ENCODE results near the gene GMDS. TPM values are rescaled to one million over a fixed set of nuclear protein-coding genes. Genes with fewer than 3 reads are reported as not detected.

Gene GMDS
- total and polyA plus RNA-seq, 2 of the 4 experiments (the other 2 are of a cell fraction), result 7.3 to 21.9 TPM

DNA sequence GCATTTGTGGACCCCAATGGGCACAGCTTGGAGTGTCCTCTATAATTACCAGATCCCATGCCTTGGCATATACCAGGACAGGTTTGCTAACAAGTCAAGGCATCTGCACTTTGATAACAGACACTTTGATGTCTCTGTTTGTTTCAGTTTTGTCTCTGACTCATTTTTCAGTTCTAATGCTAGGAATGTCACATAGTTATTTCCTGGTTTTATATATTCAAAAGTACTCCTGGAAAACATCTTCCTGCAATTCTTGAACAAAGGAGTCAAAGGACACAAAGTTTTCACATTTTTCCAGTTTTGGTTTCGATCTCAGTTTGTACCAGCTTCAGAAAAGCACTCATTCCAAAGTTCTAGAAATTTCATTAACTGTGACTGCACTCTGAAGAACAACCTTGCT is 447.6 kb downstream of the GMDS start:
- no CpG with 5 or more reads among the region's 1 CpG for WGBS, 2 experiments (ENCODE audit: extremely low coverage in 2 of 2, insufficient read length in 1 of 2)
- no peak overlapping the region for H3K4ac ChIP-seq (ENCODE audit: low read depth, low read length)
- H4K5ac ChIP-seq (ENCODE audit: low read depth, low read length), result no peak overlapping the region
- 0 out of 2 replicates have a peak overlapping the region, but pooled peaks have one; percentile 61 for H3K14ac ChIP-seq (replicated peaks; ENCODE audit: low read depth, low read length)
- no peak overlapping the region for H3K9ac ChIP-seq (ENCODE audit: low read depth, low read length)
- H2AK5ac ChIP-seq (ENCODE audit: low read depth, low read length), result peak overlapping the region; percentile 27; the same call in 1 of the 2 replicates
- H4K8ac ChIP-seq (ENCODE audit: low read depth in 2 of 2, low read length in 2 of 2), result peak overlapping the region in 1 of 2 experiments; percentile 44; a peak in 2 of 4 replicates
- H2BK5ac ChIP-seq (ENCODE audit: low read depth, low read length, poor library complexity, severe bottlenecking), result no peak overlapping the region
- peaks cover 8% of the 10 kb centered on the region for H3K9me1 ChIP-seq (ENCODE audit: insufficient read depth, low read length)
- in situ Hi-C loops (cut with MboI; ENCODE audit: low sequenced_read_pairs) (no loop called here), dilution Hi-C loops (cut with HindIII; ENCODE audit: low sequenced_read_pairs, unreplicated experiment) (no loop called here), intact Hi-C loops (cut with micrococcal nuclease) (loop anchor here (5.0 kb wide), 1 partner anchor 186 kb away; no protein-coding TSS in a partner anchor)
- ATAC-seq (ENCODE audit: low read depth) (peak; percentile 62), DNase-seq (peak; percentile 44)
- peak overlapping the region; percentile 9; the same call in 1 of the 3 replicates for H2BK15ac ChIP-seq (ENCODE audit: low read depth, low read length)
- H3K79me1 ChIP-seq (ENCODE audit: low read depth in 1 of 2, low read length in 2 of 2), result 0 out of 4 replicates have a peak, but pooled peaks cover 0 to 4% of the 10 kb centered on the region in 2 experiments
- TF ChIP-seq SMC3 (IDR thresholded peaks at IDR 0.05; ENCODE audit: low read depth, low read length), result no peak
- no peak for TF ChIP-seq FOS (IDR thresholded peaks at IDR 0.05; ENCODE audit: low read depth, low read length)
- no peak for TF ChIP-seq NFE2L2 (IDR thresholded peaks at IDR 0.05; ENCODE audit: low read depth, low read length)
- no TSS peak for BruUV-seq (replicated peaks)
- H4K20me1 ChIP-seq (ENCODE audit: insufficient read depth, low read length), result no peaks in the 10 kb centered on the region
- H3K56ac ChIP-seq (ENCODE audit: extremely low read depth, insufficient read depth, low read length), result no peak overlapping the region
- H3K18ac ChIP-seq (ENCODE audit: low read depth, low read length), result peak overlapping the region; percentile 0; the same call in 1 of the 2 replicates
- no peaks in the 10 kb centered on the region for H3K36me3 ChIP-seq (ENCODE audit: control insufficient read depth, insufficient read depth, low read length)
- no peak overlapping the region for H2BK120ac ChIP-seq (ENCODE audit: low read depth, low read length)
- peaks cover 10% of the 10 kb centered on the region for H3K4me1 ChIP-seq (ENCODE audit: control insufficient read depth, insufficient read depth, low read length)
- H2AFZ ChIP-seq (replicated peaks; ENCODE audit: low read length, poor library complexity), result no peak overlapping the region
- no peak overlapping the region for H2AK9ac ChIP-seq (replicated peaks; ENCODE audit: low read depth, low read length, poor library complexity)
- H3K9me3 ChIP-seq (ENCODE audit: control insufficient read depth, insufficient read depth, low read length), result no peaks in the 10 kb centered on the region
- no peak overlapping the region for H3K4me3 ChIP-seq (ENCODE audit: insufficient read depth, low read depth, low read length)
- no peak overlapping the region for H3K27ac ChIP-seq (ENCODE audit: insufficient read depth, low read length)
- peak overlapping the region; percentile 2; the same call in 1 of the 2 replicates for H2BK20ac ChIP-seq (ENCODE audit: low read depth, low read length)
- H3K27me3 ChIP-seq (ENCODE audit: control insufficient read depth, insufficient read depth, low read length), result no peaks in the 10 kb centered on the region
- H3K4me2 ChIP-seq (ENCODE audit: low read depth, low read length), result peak overlapping the region; percentile 27; the same call in 1 of the 2 replicates
- no peak overlapping the region; the same call in 1 of the 2 replicates for H4K91ac ChIP-seq (ENCODE audit: insufficient read depth, low read depth, low read length)
- ChIA-PET CTCF (no interaction called here), POLR2A (ENCODE audit: unreplicated experiment) (no interaction called here)
- no peak overlapping the region for H3K23ac ChIP-seq (ENCODE audit: low read depth, low read length)
